ENCODE data around the gene CCDC181.
A peak's percentile ranks its signal among the peaks of the same experiment; 100 is the strongest.
"Not testable (repeated sequence)": the region's sequence is repeated elsewhere in the genome, so short reads cannot be mapped to it uniquely, and the experiment has no call there.

CCDC181 gene

DNA sequence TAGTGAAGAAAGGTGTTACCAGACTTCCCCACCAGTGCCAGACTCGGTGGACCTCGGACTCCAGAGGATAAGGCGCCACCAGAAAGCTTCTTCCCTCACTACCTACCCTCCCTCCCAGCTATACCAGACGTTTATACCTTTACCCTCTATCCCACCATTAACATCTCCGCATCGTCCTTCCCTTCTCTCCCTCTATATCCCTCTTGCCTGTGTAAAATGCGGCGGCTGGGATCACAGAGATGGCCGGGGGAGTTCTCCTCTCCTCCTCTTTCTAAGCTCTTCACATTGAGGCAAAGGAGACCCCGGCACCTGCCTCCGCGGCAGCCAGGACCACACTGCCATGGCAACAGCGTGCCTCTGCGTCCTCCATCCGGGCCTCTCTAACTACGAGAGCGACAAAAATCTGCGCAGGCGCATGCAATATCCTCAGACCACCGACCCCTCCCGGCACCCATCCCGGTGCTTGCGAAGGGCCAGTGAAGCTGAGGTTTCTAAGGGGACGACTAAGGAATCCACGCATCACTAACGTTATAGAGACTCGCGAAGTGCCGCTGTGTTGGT, at the start of gene CCDC181:
Gene CCDC181 (minus strand): TSS at position 394 of the 561 bp plus-strand sequence. CDS start 2,547 bp downstream, outside the sequence.
- DNase-seq (ENCODE audit: low spot score): peak; percentile 43

GRCh38 chr1:169475806-169476387, 48.6 kb upstream of the CCDC181 start:
- no peak for DNase-seq (ENCODE audit: low spot score)

GRCh38 chr1:169474302-169474995, 47.2 kb upstream of the CCDC181 start:
- DNase-seq (ENCODE audit: low spot score): no peak

DNA sequence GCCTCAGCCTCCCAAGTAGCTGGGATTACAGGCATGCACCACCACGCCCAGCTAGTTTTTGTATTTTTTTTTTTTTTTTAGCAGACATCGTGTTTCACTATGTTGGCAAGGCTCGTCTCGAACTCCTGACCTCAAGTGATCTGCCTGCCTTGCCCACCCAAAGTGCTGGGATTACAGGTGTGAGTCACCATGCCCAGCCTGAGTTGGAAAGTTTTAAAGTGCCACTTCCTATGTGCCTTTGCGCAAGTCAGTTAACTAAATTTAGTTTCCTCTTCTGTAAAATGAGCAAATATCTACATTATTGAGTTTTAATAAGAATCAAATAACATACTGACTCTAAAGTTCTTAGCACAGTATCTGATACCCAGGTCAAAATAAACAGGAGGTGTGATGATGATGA, 46.1 kb upstream of the CCDC181 start:
- no peak for DNase-seq (ENCODE audit: low spot score)

GRCh38 chr1:169472738-169473137, 45.5 kb upstream of the CCDC181 start:
- DNase-seq (ENCODE audit: low spot score): no peak

- DNase-seq (ENCODE audit: low spot score): no peak
These were observed 41.7 kb upstream of the CCDC181 start for GRCh38 chr1:169468982-169469381.

GRCh38 chr1:169466259-169467230, 39.3 kb upstream of the CCDC181 start:
- peak; percentile 28 for DNase-seq (ENCODE audit: low spot score)

GRCh38 chr1:169465281-169465680, 38.0 kb upstream of the CCDC181 start:
- no peak for DNase-seq (ENCODE audit: low spot score)

- no peak for DNase-seq (ENCODE audit: low spot score)
These were observed 35.1 kb upstream of the CCDC181 start for GRCh38 chr1:169462385-169462784.

DNA sequence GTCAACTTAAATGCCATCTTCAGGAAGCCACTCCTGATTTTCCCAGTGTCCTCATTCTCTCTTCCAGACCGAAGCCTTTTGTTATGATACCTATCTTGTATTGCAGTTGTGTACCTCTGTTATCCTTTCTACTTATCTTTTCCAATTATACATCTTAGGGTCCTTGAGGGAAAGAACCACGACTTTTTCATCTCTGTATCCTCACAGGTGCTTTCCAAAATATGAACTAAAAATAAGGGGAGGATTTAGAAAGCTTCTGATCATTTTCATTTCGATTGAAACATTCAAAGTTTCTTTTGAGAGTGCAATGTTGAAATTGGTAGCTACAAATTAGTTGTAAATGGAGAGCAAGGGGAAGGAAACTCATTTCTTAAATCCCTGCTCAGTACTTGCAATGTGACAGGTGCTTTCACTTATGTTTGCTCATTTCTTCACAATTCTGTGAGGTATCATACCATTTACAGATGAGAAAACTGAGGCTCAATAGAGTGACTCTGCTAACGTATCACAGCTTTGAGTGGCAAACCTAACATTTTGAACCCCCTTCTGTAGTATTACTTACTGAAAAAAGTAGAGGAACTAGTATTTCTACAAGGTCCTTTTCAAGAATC, 34.2 kb upstream of the CCDC181 start:
- DNase-seq (ENCODE audit: low spot score): no peak

DNA sequence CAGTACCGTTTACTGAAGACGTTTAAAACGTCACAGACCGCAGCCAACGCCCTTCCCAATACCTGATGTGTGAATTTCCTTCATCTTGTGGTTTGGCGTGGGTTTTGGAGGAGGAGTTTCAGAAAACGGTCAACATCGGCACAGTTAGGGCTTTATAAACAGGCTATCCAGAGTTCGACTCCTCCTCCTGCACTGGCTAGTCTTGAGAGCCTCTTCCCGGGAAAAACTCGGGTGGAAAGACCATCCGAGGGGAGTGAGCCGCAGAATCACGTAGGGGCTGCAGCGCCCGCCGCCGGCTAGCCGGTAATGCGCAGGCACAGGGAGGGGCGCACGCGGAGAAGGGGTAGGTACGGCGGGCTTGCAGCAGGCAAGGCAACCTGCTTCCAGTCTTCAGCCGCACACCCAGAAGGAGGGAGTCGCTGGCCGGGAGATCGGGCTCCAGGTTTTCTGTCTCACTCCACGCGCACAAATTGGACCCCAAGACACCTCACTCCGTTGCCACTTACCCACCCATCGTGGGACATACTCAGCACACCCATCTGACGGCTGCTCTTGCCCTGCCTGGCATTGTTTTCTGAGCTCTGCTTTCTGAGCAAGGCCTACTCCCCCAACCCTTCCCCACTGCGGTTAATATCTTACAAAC, 33.0 kb upstream of the CCDC181 start:
- peak; percentile 19 for DNase-seq (ENCODE audit: low spot score)

GRCh38 chr1:169457443-169457842, 30.2 kb upstream of the CCDC181 start:
- no peak for DNase-seq (ENCODE audit: low spot score)

- DNase-seq (ENCODE audit: low spot score): no peak
These were observed 28.8 kb upstream of the CCDC181 start for GRCh38 chr1:169456029-169456428.

GRCh38 chr1:169452921-169453320, 25.6 kb upstream of the CCDC181 start:
- DNase-seq (ENCODE audit: low spot score): no peak

DNA sequence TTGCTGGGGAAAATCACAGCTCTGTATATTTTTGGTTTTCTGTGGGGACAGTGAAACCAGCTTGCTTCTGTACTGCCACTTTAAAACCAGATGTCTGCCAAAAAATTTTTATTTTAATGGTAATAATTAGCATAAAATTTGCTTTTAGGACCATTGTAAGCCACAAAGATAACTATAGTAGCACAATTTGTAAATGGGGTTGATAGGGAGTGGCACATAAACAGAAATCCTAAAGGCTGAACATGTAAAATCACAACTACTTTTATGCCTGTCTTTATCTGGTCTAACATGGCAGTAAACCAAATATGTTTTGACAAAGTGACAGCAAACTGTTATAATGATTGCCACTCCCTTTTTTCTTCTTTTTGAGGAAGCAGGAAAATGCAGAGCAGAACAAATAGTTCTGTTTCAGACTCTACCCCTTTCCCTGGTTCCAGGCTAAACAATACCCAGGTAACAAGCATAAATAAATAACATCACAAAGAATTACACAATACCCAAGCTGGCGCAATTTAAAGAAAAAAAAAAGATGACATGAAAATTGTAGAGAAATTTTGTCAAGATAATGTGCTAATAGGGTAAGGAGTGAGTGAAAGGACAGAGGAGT, 24.0 kb upstream of the CCDC181 start:
- DNase-seq (ENCODE audit: low spot score): no peak

- no peak for DNase-seq (ENCODE audit: low spot score)
These were observed 16.6 kb upstream of the CCDC181 start for GRCh38 chr1:169443923-169444322.

- DNase-seq (ENCODE audit: low spot score): no peak
These were observed 1.0 kb downstream of the CCDC181 start for GRCh38 chr1:169426174-169426705.

DNA sequence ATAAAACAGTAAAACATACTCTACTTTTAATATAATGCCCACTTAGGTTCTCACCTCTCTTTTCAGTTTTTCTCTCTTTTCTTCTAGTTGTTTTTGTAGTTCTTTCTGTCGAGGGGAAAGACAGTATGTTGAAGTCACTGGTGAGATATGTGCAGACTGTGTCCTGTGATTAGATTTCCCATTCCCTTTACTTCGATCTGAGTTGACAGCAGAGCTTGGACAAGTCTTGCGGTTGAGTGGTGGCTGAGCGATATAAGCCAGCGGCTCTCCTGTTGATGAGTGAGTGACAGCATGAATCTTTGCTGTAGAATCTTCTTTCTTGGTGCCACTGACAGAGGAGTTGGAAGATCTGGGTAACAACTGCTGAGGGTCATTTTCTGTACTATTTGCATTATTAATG, 6.0 kb downstream of the CCDC181 start:
- DNase-seq (ENCODE audit: low spot score): no peak

- DNase-seq (ENCODE audit: low spot score): no peak
These were observed 12.3 kb downstream of the CCDC181 start for GRCh38 chr1:169414952-169415351.

DNA sequence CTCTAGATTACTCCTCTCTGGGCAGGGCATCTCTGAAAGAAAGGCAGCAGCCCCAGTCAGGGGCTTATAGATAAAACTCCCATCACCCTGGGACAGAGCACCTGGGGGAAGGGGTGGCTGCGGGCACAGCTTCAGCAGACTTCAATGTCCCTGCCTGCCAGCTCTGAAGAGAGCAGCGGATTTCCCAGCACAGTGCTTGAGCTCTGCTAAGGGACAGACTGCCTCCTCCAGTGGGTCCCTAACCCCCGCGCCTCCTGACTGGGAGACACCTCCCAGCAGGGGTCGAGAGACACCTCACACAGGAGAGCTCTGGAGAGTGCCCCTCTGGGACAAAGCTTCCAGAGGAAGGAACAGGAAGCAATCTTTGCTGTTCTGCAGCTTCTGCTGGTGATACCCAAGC, 18.9 kb downstream of the CCDC181 start:
- DNase-seq (ENCODE audit: low spot score): not testable (repeated sequence)

- DNase-seq (ENCODE audit: low spot score): not testable (repeated sequence)
These were observed 24.7 kb downstream of the CCDC181 start for GRCh38 chr1:169402578-169402977.

Data from CD4-positive, alpha-beta T cell treated with Interleukin-15 for 4 hours (primary cell).